HG02884 (cell line): ENCODE data around the gene LINC01488.

ENCODE experiments used
- ATAC-seq: cut with Tn5 transposase; IDR thresholded peaks from one replicate; pipeline ENCODE4 v1.9.1; 2021; ENCODE audit warnings: mild to moderate bottlenecking, moderate library complexity; ENCODE audit not compliant: unreplicated experiment

The LINC01488 gene

GRCh38 chr11:69508974-69509373 is 27.5 kb downstream of the LINC01488 start:
- no peak for ATAC-seq

DNA sequence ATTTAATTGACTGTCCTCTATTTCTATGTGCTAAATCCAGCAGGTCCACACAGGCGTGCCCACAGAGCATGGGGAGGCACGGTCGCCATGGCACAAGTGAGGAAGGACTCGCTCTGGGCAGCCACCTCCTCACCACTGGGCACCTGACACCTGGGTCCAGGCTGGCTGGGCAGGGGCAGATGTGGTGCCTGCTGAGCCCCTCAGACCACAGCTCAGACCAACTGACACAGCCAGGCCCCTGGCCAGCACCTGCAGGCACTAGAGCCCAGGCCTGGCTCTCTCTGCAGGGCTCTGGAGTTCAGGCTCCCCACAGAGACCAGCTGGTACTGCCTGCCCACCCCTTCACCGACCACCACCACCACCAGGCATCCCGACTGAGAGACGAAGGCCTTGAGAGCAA is 27.9 kb downstream of the LINC01488 start:
- no peak for ATAC-seq

- no peak for ATAC-seq
Measured at GRCh38 chr11:69509846-69510390, 28.5 kb downstream of the LINC01488 start.

DNA sequence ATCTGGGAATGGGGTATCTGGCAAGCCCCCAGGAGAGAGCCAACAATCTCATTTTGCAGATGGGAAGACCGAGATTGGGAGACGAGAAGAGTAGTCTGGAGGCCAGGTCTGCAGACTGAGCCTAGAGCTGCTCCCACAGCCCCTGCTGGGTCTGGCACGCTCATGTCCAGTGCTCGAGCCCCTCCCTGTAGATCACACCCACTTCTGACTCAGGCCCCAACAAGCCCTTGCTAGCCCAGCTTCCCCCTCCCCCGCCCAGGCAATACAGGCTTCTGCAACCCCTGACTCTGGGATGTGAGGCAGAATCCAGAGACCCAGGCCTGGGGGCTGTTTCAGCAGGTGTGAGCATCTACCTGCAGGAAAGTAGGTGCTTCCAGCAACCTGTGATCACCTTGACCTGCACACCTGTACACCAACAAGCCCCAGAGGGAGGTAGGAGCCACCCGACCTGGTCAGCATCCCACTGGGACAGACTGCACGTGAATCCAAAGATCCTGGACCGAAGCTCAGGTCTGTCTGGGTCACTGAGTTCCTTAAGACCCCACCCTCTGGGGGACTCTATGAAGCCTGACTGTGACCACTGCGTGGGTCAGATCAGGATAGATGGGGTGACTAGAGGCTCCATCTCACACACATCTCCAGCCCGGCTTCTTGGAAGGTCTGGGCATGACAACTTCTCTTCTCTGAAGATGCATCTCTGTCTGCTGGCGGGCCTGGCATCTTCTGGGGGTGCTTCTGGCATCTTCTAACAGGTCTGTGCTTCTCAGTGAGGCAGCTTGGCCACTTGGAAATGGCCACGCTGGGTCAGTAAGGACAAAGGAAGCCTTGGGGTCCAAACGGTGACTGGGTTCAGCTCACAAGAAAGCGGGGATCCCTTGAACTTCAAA is 29.3 kb downstream of the LINC01488 start:
- ATAC-seq = no peak

DNA sequence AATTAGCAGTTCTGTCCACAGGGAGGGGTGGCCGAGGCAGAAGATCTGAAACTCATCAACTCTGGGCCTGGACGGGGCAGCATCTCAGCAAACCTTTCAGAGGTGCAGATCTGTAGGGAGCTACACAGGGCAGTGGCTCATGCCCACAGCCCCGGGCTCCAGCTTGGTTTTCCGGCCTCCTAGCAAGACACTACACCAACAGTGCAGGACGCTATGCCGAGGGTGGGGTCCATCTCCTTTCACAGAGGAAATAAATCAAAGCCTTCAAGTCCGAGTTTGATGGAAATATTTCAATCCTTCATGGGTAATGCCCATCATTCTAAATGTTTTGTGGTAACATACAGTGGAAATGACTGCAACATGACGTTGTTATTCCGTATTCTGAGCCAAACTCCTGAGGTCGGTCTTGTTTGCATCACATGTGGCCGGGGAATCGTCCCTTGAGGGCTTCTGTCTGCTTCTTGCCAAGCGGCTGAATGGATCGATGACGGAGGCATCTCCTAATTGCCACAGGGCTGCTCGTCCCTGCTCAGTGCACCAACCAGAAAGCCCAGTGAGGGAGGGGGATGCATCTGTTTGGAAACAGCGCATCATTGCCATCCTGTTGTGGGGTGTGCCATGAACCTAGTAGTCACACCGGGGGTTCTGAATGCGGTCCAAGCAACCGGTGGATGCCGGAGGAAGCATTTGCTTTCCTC is 30.0 kb downstream of the LINC01488 start:
- ATAC-seq = no peak

- no peak for ATAC-seq
Measured at GRCh38 chr11:69512136-69512535, 30.7 kb downstream of the LINC01488 start.

- ATAC-seq = no peak
Measured at GRCh38 chr11:69512790-69513189, 31.3 kb downstream of the LINC01488 start.

GRCh38 chr11:69513196-69513595 is 31.7 kb downstream of the LINC01488 start:
- no peak for ATAC-seq

- ATAC-seq = no peak
Measured at GRCh38 chr11:69513663-69514224, 32.3 kb downstream of the LINC01488 start.

- no peak for ATAC-seq
Measured at GRCh38 chr11:69514771-69515170, 33.3 kb downstream of the LINC01488 start.

- ATAC-seq = no peak
Measured at GRCh38 chr11:69515271-69516245, 34.1 kb downstream of the LINC01488 start.

GRCh38 chr11:69516526-69516925 is 35.1 kb downstream of the LINC01488 start:
- ATAC-seq = no peak

DNA sequence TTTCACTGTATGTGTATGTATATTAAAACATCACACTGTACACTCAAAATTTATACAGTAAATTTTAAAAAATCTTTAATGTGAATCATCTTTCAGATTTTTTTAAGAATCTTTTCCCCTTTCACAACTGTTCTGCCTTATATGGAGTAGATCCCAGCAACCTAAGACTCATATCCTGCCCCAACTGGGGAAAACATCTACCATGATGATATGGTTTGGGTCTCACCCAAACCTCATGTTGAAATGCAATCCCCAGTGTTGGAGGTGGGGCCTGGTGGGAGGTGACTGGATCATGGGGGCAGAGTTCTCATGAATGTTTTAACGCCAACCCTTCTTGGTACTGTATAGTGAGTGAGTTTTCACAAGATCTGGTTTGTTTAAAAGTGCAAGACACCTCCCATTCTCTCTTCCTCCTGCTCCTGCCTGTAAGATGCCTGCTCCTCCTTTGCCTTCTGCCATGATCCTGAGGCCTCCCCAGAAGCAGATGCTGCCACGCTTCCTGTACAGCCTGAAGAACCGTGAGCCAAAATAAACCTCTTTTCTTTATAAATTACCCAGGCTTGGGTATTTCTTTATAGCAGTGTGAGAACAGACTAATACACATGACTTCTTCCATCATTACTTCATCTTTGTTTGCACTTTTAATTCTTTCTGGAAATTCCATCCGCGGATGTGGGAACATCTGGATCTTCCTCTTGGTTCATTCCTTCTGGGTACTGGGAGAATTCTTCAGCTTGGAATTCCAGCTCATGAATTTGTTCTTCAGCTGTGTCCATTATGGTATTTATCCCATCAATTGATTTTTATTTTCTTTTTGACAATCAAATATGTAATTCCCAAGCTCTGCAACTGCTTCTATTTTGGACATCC is 36.9 kb downstream of the LINC01488 start:
- ATAC-seq = no peak

- no peak for ATAC-seq
Measured at GRCh38 chr11:69520186-69520916, 38.9 kb downstream of the LINC01488 start.

DNA sequence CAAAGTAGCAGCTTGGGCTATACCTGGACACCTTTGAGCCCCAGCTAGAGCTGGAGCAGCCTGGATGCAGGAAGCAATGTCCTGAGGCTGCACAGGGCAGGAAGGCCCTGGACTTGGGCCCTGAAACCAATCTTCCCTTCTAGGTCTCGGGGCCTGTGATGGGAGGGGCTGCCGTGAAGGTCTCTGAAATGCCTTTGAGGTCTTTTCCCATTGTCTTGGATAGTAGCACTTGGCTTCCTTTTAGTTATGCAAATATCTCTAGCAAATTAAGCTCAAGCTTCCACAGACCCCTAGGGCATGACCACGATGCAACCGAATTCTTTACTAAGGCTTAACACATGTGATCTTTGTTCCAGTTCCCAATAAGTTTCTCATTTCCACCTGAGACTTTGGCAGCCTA is 40.0 kb downstream of the LINC01488 start:
- ATAC-seq = no peak

GRCh38 chr11:69523453-69523852 is 42.0 kb downstream of the LINC01488 start:
- ATAC-seq = no peak

DNA sequence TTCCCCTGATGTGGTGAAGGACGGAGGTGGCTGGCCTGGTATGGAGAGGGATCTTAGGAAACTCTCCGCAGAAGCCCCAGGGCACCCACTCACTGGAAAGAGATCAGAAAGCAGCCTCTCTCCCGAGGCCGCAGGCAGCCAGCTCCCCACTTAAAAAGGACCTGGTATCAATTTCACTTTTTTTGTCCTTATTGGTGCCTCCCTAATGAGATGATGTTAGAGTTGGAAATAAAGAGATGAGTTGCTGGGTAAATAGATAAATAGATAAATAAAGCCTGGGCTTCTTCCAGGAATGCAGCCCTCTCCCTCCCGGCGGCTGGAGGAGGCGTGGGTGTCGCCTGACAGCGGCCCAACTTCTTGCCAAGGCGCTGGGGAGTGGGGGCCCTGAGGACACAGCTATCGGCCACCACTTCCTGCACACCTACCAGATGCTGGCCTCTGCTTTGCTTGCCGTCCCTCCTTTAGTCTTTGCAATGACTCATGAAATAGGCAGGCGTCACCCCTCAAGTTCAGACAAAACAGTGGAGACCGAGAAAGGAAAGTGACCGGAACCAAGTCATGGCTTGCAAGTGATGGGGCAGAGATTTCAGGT is 42.9 kb downstream of the LINC01488 start:
- ATAC-seq = no peak

DNA sequence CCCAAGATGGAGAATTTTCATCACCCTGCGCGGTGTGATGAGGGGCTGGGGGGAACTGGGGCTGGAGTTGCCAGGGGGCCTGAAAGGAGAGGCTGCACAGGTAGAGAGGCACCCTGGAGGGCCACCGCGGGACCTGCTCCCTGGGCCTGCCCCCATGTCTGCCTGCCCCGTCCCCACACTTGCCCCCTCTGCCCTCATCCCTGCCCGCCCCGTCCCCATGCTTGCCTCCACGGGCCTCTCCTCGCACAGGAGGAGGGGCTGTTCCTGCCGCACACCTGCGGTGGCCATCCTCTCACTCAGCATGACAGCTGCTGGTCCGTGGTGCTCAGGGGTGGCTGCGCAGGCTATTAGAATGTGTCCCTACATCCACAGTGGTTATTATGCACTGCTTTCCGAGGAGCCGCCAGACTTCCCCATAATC is 43.5 kb downstream of the LINC01488 start:
- ATAC-seq = no peak
